Measurements from ENCODE around the gene COL11A2. TPM values are rescaled to one million over a fixed set of nuclear protein-coding genes. Genes with fewer than 3 reads are reported as not detected.

The COL11A2 gene
- total and polyA plus RNA-seq, 2 of the 13 experiments (the other 11 are each of a cell fraction or from before 2014, with no cell fraction given): 0.55 TPM

GRCh38 chr6:33118525-33119123 is 73.6 kb downstream of the COL11A2 start (continued):
- TF ChIP-seq ZNF580 (CRISPR knock-in tag; IDR thresholded peaks at IDR 0.05; ENCODE audit: borderline replicate concordance, low read depth) (no peak), ELF3 (CRISPR knock-in tag; IDR thresholded peaks at IDR 0.05) (peak; percentile 58), ZNF350 (CRISPR knock-in tag; IDR thresholded peaks at IDR 0.05; ENCODE audit: borderline replicate concordance, low read depth) (no peak), ZNF563 (CRISPR knock-in tag; IDR thresholded peaks at IDR 0.05) (no peak)
- TF ChIP-seq, protein P1, sequence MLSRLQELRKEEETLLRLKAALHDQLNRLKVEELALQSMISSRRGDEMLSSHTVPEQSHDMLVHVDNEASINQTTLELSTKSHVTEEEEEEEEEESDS (CRISPR knock-in tag; IDR thresholded peaks at IDR 0.05; ENCODE audit: borderline replicate concordance): no peak

- Histone ChIP-seq H3K9me3 (ENCODE audit: low read length) (no peaks in the 10 kb centered on the region), H3K79me2 (ENCODE audit: insufficient read depth, low read length) (no peaks in the 10 kb centered on the region), H2AFZ (ENCODE audit: low read length) (no peak overlapping the region), H3K36me3 (replicated peaks in 1 of 2; ENCODE audit: control insufficient read depth in 1 of 2, insufficient read depth in 2 of 2, low read length in 2 of 2) (no peaks in the 10 kb centered on the region), H3K27me3 (ENCODE audit: control insufficient read depth in 1 of 2, insufficient read depth in 2 of 2, low read length in 2 of 2) (peaks cover 2 to 33% of the 10 kb centered on the region in 2 experiments; a peak in 4 of 5 replicates), H3K4me3 (replicated peaks in 1 of 3; ENCODE audit: insufficient read depth in 1 of 3, low read depth in 2 of 3, low read length in 3 of 3) (no peak overlapping the region), H3K4me1 (ENCODE audit: insufficient read depth, low read length) (peaks cover 24% of the 10 kb centered on the region), H3K4me2 (ENCODE audit: low read depth, low read length) (no peak overlapping the region), H4K20me1 (ENCODE audit: insufficient read depth, low read length) (no peaks in the 10 kb centered on the region), H3K9ac (ENCODE audit: insufficient read depth, low read depth, low read length) (no peak overlapping the region), H3K27ac (ENCODE audit: extremely low read length, insufficient read depth, low read length) (no peak overlapping the region)
- ATAC-seq: no peak
- CTCF ChIA-PET (ENCODE audit: low intra/inter-chr PET ratio, low total read pairs): interaction anchor here (1.7 to 2.8 kb wide), 3 partner anchors 30 to 130 kb away, joined by 12 to 19 read pairs (median 19); no protein-coding TSS in a partner anchor
- WGBS (ENCODE audit: low lambda C conversion rate): 64% methylated on average over 9 of the region's 9 CpGs
- POLR2A ChIA-PET: no interaction called here
- BruUV-seq (replicated peaks): no TSS peak
- intact Hi-C loops (cut with micrococcal nuclease; ENCODE audit: unreplicated experiment): loop anchor here (1.0 kb wide), 3 partner anchors 30 to 131 kb away; no protein-coding TSS in a partner anchor
- in situ Hi-C loops (cut with HindIII; ENCODE audit: extremely low pct_ligation_motif_present, low pct_unique_long_range_greater_than_20kb): loop anchor here (5.0 kb wide), 1 partner anchor 129 kb away; no protein-coding TSS in a partner anchor
- no peak for FAIRE-seq
- no peak for DNase-seq (ENCODE audit: low spot score)
- TF ChIP-seq KAT2B (IDR thresholded peaks at IDR 0.05; ENCODE audit: borderline replicate concordance, low read depth, low read length) (no peak), ZFP37 (CRISPR knock-in tag; IDR thresholded peaks at IDR 0.05; ENCODE audit: borderline replicate concordance) (no peak), ZNF710 (CRISPR knock-in tag; IDR thresholded peaks at IDR 0.05; ENCODE audit: borderline replicate concordance) (no peak), ZNF652 (CRISPR knock-in tag; IDR thresholded peaks at IDR 0.05; ENCODE audit: borderline replicate concordance, low read depth) (no peak), ZBTB46 (CRISPR knock-in tag; IDR thresholded peaks at IDR 0.05; ENCODE audit: borderline replicate concordance) (no peak), ATF1 (CRISPR knock-in tag; IDR thresholded peaks at IDR 0.05) (no peak), ZNF501 (CRISPR knock-in tag; IDR thresholded peaks at IDR 0.05) (no peak), RARG (CRISPR knock-in tag; IDR thresholded peaks at IDR 0.05; ENCODE audit: low read depth) (no peak), NFE2 (CRISPR knock-in tag; IDR thresholded peaks at IDR 0.05) (no peak), ZNF510 (CRISPR knock-in tag; IDR thresholded peaks at IDR 0.05; ENCODE audit: low read depth) (no peak), FOXP1 (IDR thresholded peaks at IDR 0.05) (no peak), FOXP1 (CRISPR knock-in tag; IDR thresholded peaks at IDR 0.05) (no peak), ZNF282 (IDR thresholded peaks at IDR 0.05; ENCODE audit: partially characterized antibody) (no peak), POLR2AphosphoS2 (IDR thresholded peaks at IDR 0.05; ENCODE audit: low read depth, low read length) (no peak)
Measured at GRCh38 chr6:33117811-33118277, 74.4 kb downstream of the COL11A2 start.
